WTC11 (cell line): ENCODE results near the gene JUND. TPM values are rescaled to one million over a fixed set of nuclear protein-coding genes. Genes with fewer than 3 reads are reported as not detected.
A peak's percentile ranks its signal among the peaks of the same experiment; 100 is the strongest.

Experiments
- ARID4B ChIP-seq: sonication (generic); formaldehyde crosslinking; IDR thresholded peaks from 2 replicates; pipeline ENCODE4 v1.8.0; 2023; ENCODE audit warnings: missing genetic modification reagents, mild to moderate bottlenecking, borderline replicate concordance
- ATF3 ChIP-seq: sonication (generic); formaldehyde crosslinking; conservative IDR thresholded peaks from 2 replicates; pipeline ENCODE4 v1.8.1; 2022; ENCODE audit warnings: mild to moderate bottlenecking, missing genetic modification reagents
- E2F1 ChIP-seq: sonication (generic); formaldehyde crosslinking; IDR thresholded peaks from 2 replicates; pipeline ENCODE4 v1.8.0; 2022; ENCODE audit warnings: mild to moderate bottlenecking, missing genetic modification reagents
- EMX1 ChIP-seq: fragments of 250-450 bp; sonication (Bioruptor Pico); IDR thresholded peaks from 2 replicates; pipeline ENCODE4 v1.8.0; 2021; ENCODE audit warnings: mild to moderate bottlenecking
- ESRRA ChIP-seq: sonication (generic); formaldehyde crosslinking; IDR thresholded peaks from 2 replicates; pipeline ENCODE4 v1.8.1; 2022; ENCODE audit warnings: mild to moderate bottlenecking, missing genetic modification reagents, borderline replicate concordance
- FOXP1 ChIP-seq: sonication (generic); formaldehyde crosslinking; IDR thresholded peaks from 2 replicates; pipeline ENCODE4 v1.8.0; 2022; ENCODE audit warnings: missing genetic modification reagents, mild to moderate bottlenecking, moderate library complexity, borderline replicate concordance
- GABPB1 ChIP-seq: sonication (generic); formaldehyde crosslinking; IDR thresholded peaks from 2 replicates; pipeline ENCODE4 v1.8.1; 2023; ENCODE audit warnings: mild to moderate bottlenecking, missing genetic modification reagents
- GRHL2 ChIP-seq: fragments of 250-450 bp; sonication (Bioruptor Pico); IDR thresholded peaks from 2 replicates; pipeline ENCODE4 v1.8.0; 2022; ENCODE audit warnings: mild to moderate bottlenecking, moderate library complexity; ENCODE audit not compliant: insufficient replicate concordance, severe bottlenecking
- GTF2I ChIP-seq: fragments of 250-450 bp; sonication (Bioruptor Pico); conservative IDR thresholded peaks from 2 replicates; pipeline ENCODE4 v1.4.0; 2021; ENCODE audit warnings: mild to moderate bottlenecking
- HMGA2 ChIP-seq: fragments of 250-450 bp; sonication (Bioruptor Pico); IDR thresholded peaks from 2 replicates; pipeline ENCODE4 v1.4.0; 2021; ENCODE audit warnings: mild to moderate bottlenecking, moderate library complexity
- JUN ChIP-seq: sonication (generic); formaldehyde crosslinking; IDR thresholded peaks from 2 replicates; pipeline ENCODE4 v1.8.0; 2023; ENCODE audit warnings: mild to moderate bottlenecking, missing genetic modification reagents
- KAT7 ChIP-seq: sonication (generic); formaldehyde crosslinking; IDR thresholded peaks from 2 replicates; pipeline ENCODE4 v1.8.1; 2023; ENCODE audit warnings: missing genetic modification reagents, mild to moderate bottlenecking, borderline replicate concordance
- MLX ChIP-seq: sonication (generic); formaldehyde crosslinking; IDR thresholded peaks from 2 replicates; pipeline ENCODE4 v1.8.1; 2023; ENCODE audit warnings: mild to moderate bottlenecking, missing genetic modification reagents, moderate library complexity
- MYBL2 ChIP-seq: sonication (generic); formaldehyde crosslinking; IDR thresholded peaks from 2 replicates; pipeline ENCODE4 v1.8.1; 2023; ENCODE audit warnings: mild to moderate bottlenecking, moderate library complexity, missing genetic modification reagents
- NFE2L1 ChIP-seq: sonication (generic); formaldehyde crosslinking; IDR thresholded peaks from 2 replicates; pipeline ENCODE4 v1.8.1; 2023; ENCODE audit warnings: missing genetic modification reagents
- NR3C1 ChIP-seq: sonication (generic); formaldehyde crosslinking; conservative IDR thresholded peaks from 2 replicates; pipeline ENCODE4 v1.8.1; 2023; ENCODE audit warnings: low read depth, mild to moderate bottlenecking, missing genetic modification reagents
- OVOL2 ChIP-seq: fragments of 250-450 bp; sonication (Bioruptor Pico); IDR thresholded peaks from 2 replicates; pipeline ENCODE4 v1.9.0; 2021; ENCODE audit warnings: mild to moderate bottlenecking, borderline replicate concordance
- PREB ChIP-seq: sonication (generic); formaldehyde crosslinking; IDR thresholded peaks from 2 replicates; pipeline ENCODE4 v1.8.1; 2022; ENCODE audit warnings: mild to moderate bottlenecking, missing genetic modification reagents, moderate library complexity, borderline replicate concordance
- PRRX2 ChIP-seq: fragments of 250-450 bp; sonication (Bioruptor Pico); IDR thresholded peaks from 2 replicates; pipeline ENCODE4 v1.8.0; 2021; ENCODE audit warnings: mild to moderate bottlenecking
- RORB ChIP-seq: fragments of 250-450 bp; sonication (Bioruptor Pico); IDR thresholded peaks from 2 replicates; pipeline ENCODE4 v1.9.0; 2021; ENCODE audit warnings: mild to moderate bottlenecking
- SMAD3 ChIP-seq: sonication (generic); formaldehyde crosslinking; IDR thresholded peaks from 2 replicates; pipeline ENCODE4 v1.8.0; 2022; ENCODE audit warnings: missing genetic modification reagents, mild to moderate bottlenecking, borderline replicate concordance
- TEAD4 ChIP-seq: sonication (generic); formaldehyde crosslinking; IDR thresholded peaks from 2 replicates; pipeline ENCODE4 v1.8.0; 2022; ENCODE audit warnings: mild to moderate bottlenecking, missing genetic modification reagents
- USF1 ChIP-seq: sonication (generic); formaldehyde crosslinking; IDR thresholded peaks from 2 replicates; pipeline ENCODE4 v1.8.0; 2022; ENCODE audit warnings: mild to moderate bottlenecking, missing genetic modification reagents
- ZBTB21 ChIP-seq: sonication (generic); formaldehyde crosslinking; IDR thresholded peaks from 2 replicates; pipeline ENCODE4 v1.8.1; 2023; ENCODE audit warnings: mild to moderate bottlenecking, missing genetic modification reagents, borderline replicate concordance
- ZNF232 ChIP-seq: sonication (generic); formaldehyde crosslinking; IDR thresholded peaks from 2 replicates; pipeline ENCODE4 v1.8.0; 2022; ENCODE audit warnings: mild to moderate bottlenecking, missing genetic modification reagents
- ZNF281 ChIP-seq: sonication (generic); formaldehyde crosslinking; IDR thresholded peaks from 2 replicates; pipeline ENCODE4 v1.8.0; 2023; ENCODE audit warnings: mild to moderate bottlenecking, missing genetic modification reagents
- ZNF396 ChIP-seq: fragments of 250-450 bp; sonication (Bioruptor Pico); IDR thresholded peaks from 2 replicates; pipeline ENCODE4 v1.8.0; 2021; ENCODE audit warnings: mild to moderate bottlenecking, moderate library complexity, borderline replicate concordance
- ZNF416 ChIP-seq: fragments of 250-450 bp; sonication (Bioruptor Pico); IDR thresholded peaks from 2 replicates; pipeline ENCODE4 v1.9.0; 2021; ENCODE audit warnings: mild to moderate bottlenecking, inconsistent platforms
- total RNA-seq: library from RNA; stranded (reverse); gene quantifications from 3 replicates; pipeline ENCODE4 v1.2.3, GENCODE V29; 2021

The JUND gene
- total RNA-seq, 1 experiment from 2014 or later, result 121 TPM

- no peak for TF ChIP-seq TEAD4 (CRISPR knock-in tag)
- TF ChIP-seq ZNF281 (CRISPR knock-in tag), result no peak
- no peak for TF ChIP-seq SMAD3 (CRISPR knock-in tag)
- TF ChIP-seq ZNF416, result peak; percentile 87; the same call in 1 of the 2 replicates
- no peak for TF ChIP-seq ZNF232 (CRISPR knock-in tag)
- no peak for TF ChIP-seq PREB
- no peak for TF ChIP-seq ATF3 (CRISPR knock-in tag)
- no peak for TF ChIP-seq FOXP1 (CRISPR knock-in tag)
- TF ChIP-seq OVOL2 (CRISPR knock-in tag), result 0 out of 2 replicates have a peak, but pooled peaks have one; percentile 50
- no peak for TF ChIP-seq ZNF396 (CRISPR knock-in tag)
- TF ChIP-seq GABPB1 (CRISPR knock-in tag), result no peak
- peak; percentile 19 for TF ChIP-seq ARID4B (CRISPR knock-in tag)
- TF ChIP-seq ZBTB21 (CRISPR knock-in tag), result 0 out of 2 replicates have a peak, but pooled peaks have one; percentile 56
- no peak for TF ChIP-seq GTF2I (CRISPR knock-in tag)
- peak; percentile 79; the same call in 1 of the 2 replicates for TF ChIP-seq PRRX2
- no peak for TF ChIP-seq HMGA2 (CRISPR knock-in tag)
- TF ChIP-seq USF1 (CRISPR knock-in tag), result no peak
- peak; percentile 19; the same call in 1 of the 2 replicates for TF ChIP-seq JUN (CRISPR knock-in tag)
- TF ChIP-seq ESRRA (CRISPR knock-in tag), result no peak
- no peak for TF ChIP-seq GRHL2 (CRISPR knock-in tag)
- no peak for TF ChIP-seq MYBL2 (CRISPR knock-in tag)
- TF ChIP-seq KAT7 (CRISPR knock-in tag), result no peak
- no peak for TF ChIP-seq MLX (CRISPR knock-in tag)
- TF ChIP-seq E2F1 (CRISPR knock-in tag), result no peak
- TF ChIP-seq RORB, result peak; percentile 90
- peak; percentile 91; the same call in 1 of the 2 replicates for TF ChIP-seq NR3C1 (CRISPR knock-in tag)
- TF ChIP-seq NFE2L1, result 0 out of 2 replicates have a peak, but pooled peaks have one; percentile 48
- peak; percentile 84; the same call in 1 of the 2 replicates for TF ChIP-seq EMX1 (CRISPR knock-in tag)
Measured at GRCh38 chr19:18281082-18282020, at the start of gene JUND (continued).
